Measurements from ENCODE around the gene PADI1. TPM values are rescaled to one million over a fixed set of nuclear protein-coding genes. Genes with fewer than 3 reads are reported as not detected.
"Not testable (repeated sequence)": the region's sequence is repeated elsewhere in the genome, so short reads cannot be mapped to it uniquely, and the experiment has no call there.

The PADI1 gene
- total and polyA plus RNA-seq, 4 donors = 4.9 TPM; not detected in 3

GRCh38 chr1:17237561-17237903 is 32.6 kb downstream of the PADI1 start:
- Histone ChIP-seq H3K4me3 (ENCODE audit: low read depth in 1 of 3, low read length in 3 of 3) (no peak overlapping the region), H3K9ac (ENCODE audit: low read depth in 1 of 2, low read length in 2 of 2) (no peak overlapping the region), H3K36me3 (ENCODE audit: control insufficient read depth in 4 of 4, insufficient read depth in 3 of 4, low read depth in 1 of 4, low read length in 3 of 4) (no peaks in the 10 kb centered on the region), H3K27ac (ENCODE audit: low read depth in 1 of 2, low read length in 2 of 2) (no peak overlapping the region), H3K27me3 (ENCODE audit: control insufficient read depth in 4 of 4, insufficient read depth in 4 of 4, low read length in 3 of 4) (no peaks in the 10 kb centered on the region), H3K4me1 (ENCODE audit: control insufficient read depth in 4 of 4, insufficient read depth in 4 of 4, low read length in 3 of 4) (peaks cover 0 to 8% (median 3%) of the 10 kb centered on the region in 4 donors), H3K9me3 (ENCODE audit: control insufficient read depth in 4 of 4, low read length in 3 of 4) (no peaks in the 10 kb centered on the region)
- TF ChIP-seq, protein P1, sequence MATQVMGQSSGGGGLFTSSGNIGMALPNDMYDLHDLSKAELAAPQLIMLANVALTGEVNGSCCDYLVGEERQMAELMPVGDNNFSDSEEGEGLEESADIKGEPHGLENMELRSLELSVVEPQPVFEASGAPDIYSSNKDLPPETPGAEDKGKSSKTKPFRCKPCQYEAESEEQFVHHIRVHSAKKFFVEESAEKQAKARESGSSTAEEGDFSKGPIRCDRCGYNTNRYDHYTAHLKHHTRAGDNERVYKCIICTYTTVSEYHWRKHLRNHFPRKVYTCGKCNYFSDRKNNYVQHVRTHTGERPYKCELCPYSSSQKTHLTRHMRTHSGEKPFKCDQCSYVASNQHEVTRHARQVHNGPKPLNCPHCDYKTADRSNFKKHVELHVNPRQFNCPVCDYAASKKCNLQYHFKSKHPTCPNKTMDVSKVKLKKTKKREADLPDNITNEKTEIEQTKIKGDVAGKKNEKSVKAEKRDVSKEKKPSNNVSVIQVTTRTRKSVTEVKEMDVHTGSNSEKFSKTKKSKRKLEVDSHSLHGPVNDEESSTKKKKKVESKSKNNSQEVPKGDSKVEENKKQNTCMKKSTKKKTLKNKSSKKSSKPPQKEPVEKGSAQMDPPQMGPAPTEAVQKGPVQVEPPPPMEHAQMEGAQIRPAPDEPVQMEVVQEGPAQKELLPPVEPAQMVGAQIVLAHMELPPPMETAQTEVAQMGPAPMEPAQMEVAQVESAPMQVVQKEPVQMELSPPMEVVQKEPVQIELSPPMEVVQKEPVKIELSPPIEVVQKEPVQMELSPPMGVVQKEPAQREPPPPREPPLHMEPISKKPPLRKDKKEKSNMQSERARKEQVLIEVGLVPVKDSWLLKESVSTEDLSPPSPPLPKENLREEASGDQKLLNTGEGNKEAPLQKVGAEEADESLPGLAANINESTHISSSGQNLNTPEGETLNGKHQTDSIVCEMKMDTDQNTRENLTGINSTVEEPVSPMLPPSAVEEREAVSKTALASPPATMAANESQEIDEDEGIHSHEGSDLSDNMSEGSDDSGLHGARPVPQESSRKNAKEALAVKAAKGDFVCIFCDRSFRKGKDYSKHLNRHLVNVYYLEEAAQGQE (IDR thresholded peaks at IDR 0.05) = no peak
- no peak for TF ChIP-seq HNF4A (conservative IDR thresholded peaks at IDR 0.05)
- no peak for TF ChIP-seq FOXA1 (IDR thresholded peaks at IDR 0.05)
- TF ChIP-seq SP1 (IDR thresholded peaks at IDR 0.05) = no peak
- TF ChIP-seq, protein P2, sequence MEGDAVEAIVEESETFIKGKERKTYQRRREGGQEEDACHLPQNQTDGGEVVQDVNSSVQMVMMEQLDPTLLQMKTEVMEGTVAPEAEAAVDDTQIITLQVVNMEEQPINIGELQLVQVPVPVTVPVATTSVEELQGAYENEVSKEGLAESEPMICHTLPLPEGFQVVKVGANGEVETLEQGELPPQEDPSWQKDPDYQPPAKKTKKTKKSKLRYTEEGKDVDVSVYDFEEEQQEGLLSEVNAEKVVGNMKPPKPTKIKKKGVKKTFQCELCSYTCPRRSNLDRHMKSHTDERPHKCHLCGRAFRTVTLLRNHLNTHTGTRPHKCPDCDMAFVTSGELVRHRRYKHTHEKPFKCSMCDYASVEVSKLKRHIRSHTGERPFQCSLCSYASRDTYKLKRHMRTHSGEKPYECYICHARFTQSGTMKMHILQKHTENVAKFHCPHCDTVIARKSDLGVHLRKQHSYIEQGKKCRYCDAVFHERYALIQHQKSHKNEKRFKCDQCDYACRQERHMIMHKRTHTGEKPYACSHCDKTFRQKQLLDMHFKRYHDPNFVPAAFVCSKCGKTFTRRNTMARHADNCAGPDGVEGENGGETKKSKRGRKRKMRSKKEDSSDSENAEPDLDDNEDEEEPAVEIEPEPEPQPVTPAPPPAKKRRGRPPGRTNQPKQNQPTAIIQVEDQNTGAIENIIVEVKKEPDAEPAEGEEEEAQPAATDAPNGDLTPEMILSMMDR (IDR thresholded peaks at IDR 0.05; ENCODE audit: low read depth, low read length, missing input control) = no peak
- TF ChIP-seq TAF1 (conservative IDR thresholded peaks at IDR 0.05) = no peak
- no peak for TF ChIP-seq HNF4G (IDR thresholded peaks at IDR 0.05)
- no peak for TF ChIP-seq RXRA (IDR thresholded peaks at IDR 0.05)
- no peak for DNase-seq (ENCODE audit: low spot score)
- 71% methylated on average over 4 of the region's 4 CpGs for WGBS

- no peak overlapping the region for H3K9ac ChIP-seq (ENCODE audit: low read depth in 1 of 2, low read length in 2 of 2)
- no peaks in the 10 kb centered on the region for H3K9me3 ChIP-seq (ENCODE audit: control insufficient read depth in 4 of 4, low read length in 3 of 4)
- 47% methylated on average over 1 of the region's 1 CpG for WGBS
- H3K36me3 ChIP-seq (ENCODE audit: control insufficient read depth in 4 of 4, insufficient read depth in 3 of 4, low read depth in 1 of 4, low read length in 3 of 4) = no peaks in the 10 kb centered on the region
- DNase-seq (ENCODE audit: low spot score) = peak; percentile 41
- H3K4me1 ChIP-seq (ENCODE audit: control insufficient read depth in 4 of 4, insufficient read depth in 4 of 4, low read length in 3 of 4) = peaks cover 0 to 8% (median 3%) of the 10 kb centered on the region in 4 donors
- H3K27me3 ChIP-seq (ENCODE audit: control insufficient read depth in 4 of 4, insufficient read depth in 4 of 4, low read length in 3 of 4) = no peaks in the 10 kb centered on the region
- no peak overlapping the region for H3K4me3 ChIP-seq (ENCODE audit: low read depth in 1 of 3, low read length in 3 of 3)
- TF ChIP-seq HNF4A (conservative IDR thresholded peaks at IDR 0.05) (peak; percentile 25 to 27), TAF1 (conservative IDR thresholded peaks at IDR 0.05) (no peak), EGR1 (IDR thresholded peaks at IDR 0.05; ENCODE audit: low read depth in 2 of 2) (no peak), YY1 (IDR thresholded peaks at IDR 0.05) (peak; percentile 17), RAD21 (IDR thresholded peaks at IDR 0.05) (no peak), NR2F2 (IDR thresholded peaks at IDR 0.05) (peak; percentile 24), RXRA (IDR thresholded peaks at IDR 0.05) (peak in 1 of 2 donors; percentile 32), MAX (IDR thresholded peaks at IDR 0.05) (no peak)
- H3K27ac ChIP-seq (ENCODE audit: low read depth in 1 of 2, low read length in 2 of 2) = no peak overlapping the region
Observed at GRCh38 chr1:17239420-17239819, 34.5 kb downstream of the PADI1 start.

GRCh38 chr1:17241011-17241779 is 36.3 kb downstream of the PADI1 start:
- 63% methylated on average over 28 of the region's 28 CpGs for WGBS
- H3K9ac ChIP-seq (ENCODE audit: low read depth in 1 of 2, low read length in 2 of 2) = not testable (repeated sequence)

DNA sequence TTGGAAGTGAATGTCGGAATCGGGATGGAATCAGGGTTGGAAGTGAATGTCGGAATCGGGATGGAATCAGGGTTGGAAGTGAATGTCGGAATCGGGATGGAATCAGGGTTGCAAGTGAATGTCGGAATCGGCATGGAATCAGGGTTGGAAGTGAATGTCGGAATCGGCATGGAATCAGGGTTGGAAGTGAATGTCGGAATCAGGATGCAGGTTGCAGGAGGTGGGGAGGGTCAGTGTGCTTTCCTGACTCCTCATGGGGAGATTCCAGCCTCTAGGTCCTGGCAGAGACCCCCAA is 36.8 kb downstream of the PADI1 start:
- H3K27me3 ChIP-seq (ENCODE audit: control insufficient read depth in 4 of 4, insufficient read depth in 4 of 4, low read length in 3 of 4); H3K36me3 ChIP-seq (ENCODE audit: control insufficient read depth in 4 of 4, insufficient read depth in 3 of 4, low read depth in 1 of 4, low read length in 3 of 4); H3K4me1 ChIP-seq (ENCODE audit: control insufficient read depth in 4 of 4, insufficient read depth in 4 of 4, low read length in 3 of 4); H3K9me3 ChIP-seq (ENCODE audit: control insufficient read depth in 4 of 4, low read length in 3 of 4); H3K27ac ChIP-seq (ENCODE audit: low read depth in 1 of 2, low read length in 2 of 2); H3K9ac ChIP-seq (ENCODE audit: low read depth in 1 of 2, low read length in 2 of 2); DNase-seq (ENCODE audit: low spot score); H3K4me3 ChIP-seq (ENCODE audit: low read depth in 1 of 3, low read length in 3 of 3): not testable (repeated sequence)
- WGBS = 85% methylated on average over 11 of the region's 11 CpGs

More at GRCh38 chr1:17241011-17241779, 36.3 kb downstream of the PADI1 start:
- H3K9me3 ChIP-seq (ENCODE audit: control insufficient read depth in 4 of 4, low read length in 3 of 4); H3K4me1 ChIP-seq (ENCODE audit: control insufficient read depth in 4 of 4, insufficient read depth in 4 of 4, low read length in 3 of 4); H3K4me3 ChIP-seq (ENCODE audit: low read depth in 1 of 3, low read length in 3 of 3); H3K36me3 ChIP-seq (ENCODE audit: control insufficient read depth in 4 of 4, insufficient read depth in 3 of 4, low read depth in 1 of 4, low read length in 3 of 4); H3K27me3 ChIP-seq (ENCODE audit: control insufficient read depth in 4 of 4, insufficient read depth in 4 of 4, low read length in 3 of 4); H3K27ac ChIP-seq (ENCODE audit: low read depth in 1 of 2, low read length in 2 of 2); DNase-seq (ENCODE audit: low spot score): not testable (repeated sequence)

All from liver (tissue), 9 donors.